K562 (cell line): ENCODE data around the gene PRR35. TPM values are rescaled to one million over a fixed set of nuclear protein-coding genes. Genes with fewer than 3 reads are reported as not detected.
A peak's percentile ranks its signal among the peaks of the same experiment; 100 is the strongest.

Experiments used
- BCL6 ChIP-seq: fragments of 250-450 bp; sonication (Bioruptor Pico); IDR thresholded peaks from 2 replicates; pipeline ENCODE4 v1.4.0; 2020
- BCOR ChIP-seq: fragments of 450-650 bp; IDR thresholded peaks from 2 replicates; pipeline ENCODE4 v1.6.1; 2016
- BRF1 ChIP-seq: IDR thresholded peaks from 3 replicates; pipeline ENCODE4 v1.6.1; 2011; ENCODE audit warnings: borderline replicate concordance, mild to moderate bottlenecking; ENCODE audit not compliant: insufficient read length; ENCODE audit errors: extremely low read depth
- CBX8 ChIP-seq: fragments of 200-600 bp; sonication (generic); IDR thresholded peaks from 2 replicates; pipeline ENCODE4 v1.6.1; 2012; ENCODE audit warnings: borderline replicate concordance, mixed run types, low read depth, mild to moderate bottlenecking, moderate library complexity, mixed read lengths, low read length, control low read depth, inconsistent platforms; ENCODE audit not compliant: poor library complexity, severe bottlenecking; ENCODE audit errors: extremely low read depth
- CREB3 ChIP-seq: fragments of 450-650 bp; conservative IDR thresholded peaks from 2 replicates; pipeline ENCODE4 v1.6.1; 2016; ENCODE audit warnings: missing genetic modification characterization, low read depth, mild to moderate bottlenecking, missing compliant biosample characterization, moderate library complexity
- CTCFL ChIP-seq: IDR thresholded peaks from 2 replicates; pipeline ENCODE4 v1.6.1; 2011; ENCODE audit warnings: borderline replicate concordance, low read depth, mild to moderate bottlenecking, moderate library complexity, low read length; ENCODE audit not compliant: insufficient read depth, poor library complexity, severe bottlenecking
- TSHZ1 ChIP-seq: fragments of 250-450 bp; sonication (Bioruptor Pico); IDR thresholded peaks from 2 replicates; pipeline ENCODE4 v1.4.0; 2020; ENCODE audit warnings: mild to moderate bottlenecking, moderate library complexity
- ZBTB26 ChIP-seq: fragments of 450-650 bp; formaldehyde crosslinking; IDR thresholded peaks from 2 replicates; pipeline ENCODE4 v1.4.0; 2022; ENCODE audit warnings: missing genetic modification characterization
- ZBTB8A ChIP-seq: fragments of 450-650 bp; IDR thresholded peaks from 2 replicates; pipeline ENCODE4 v1.6.1; 2018; ENCODE audit warnings: mild to moderate bottlenecking, moderate library complexity; ENCODE audit not compliant: partially characterized antibody
- polyA plus RNA-seq, 8 experiments: library from polyadenylated mRNA; depleted of rRNA in 4 of 8; stranded (reverse) in 5 of 8; unstranded in 3 of 8; fragments of >200 nt; fragmentation: Nextera tagmentation in 2 of 8; fragmentation: Illumina TruSeq in 1 of 8; extraction: Ambion mirVana in 2 of 8; extraction: Trizol in 1 of 8; gene quantifications; 2 replicates each; pipeline versions ENCODE4 v1.2.1 to v1.2.3, GENCODE V29; 2011 to 2014; ENCODE audit warnings: inconsistent platforms in 1 of 8, missing spikeins in 1 of 8
- total RNA-seq, 7 experiments: library from RNA; depleted of rRNA in 6 of 7; stranded (reverse); fragments of >200 nt in 6 of 7; fragmentation: Illumina TruSeq in 2 of 7; extraction: Trizol in 2 of 7; gene quantifications; 2 replicates each; pipeline versions ENCODE4 v1.2.1 to v1.2.3, GENCODE V29; 2011 to 2021; ENCODE audit warnings: low replicate concordance in 1 of 7

PRR35 gene
- total and polyA plus RNA-seq, 9 of the 15 experiments (the other 6 are each of a cell fraction or from before 2014, with no cell fraction given): 0.17 to 0.45 (median 0.21) TPM; not detected in 5

- TF ChIP-seq TSHZ1 (no peak), BRF1 (no peak), BCOR (no peak), BCL6 (no peak), ZBTB8A (no peak), CTCFL (peak; percentile 27), ZBTB26 (CRISPR knock-in tag) (no peak), CREB3 (no peak), CBX8 (no peak)
Observed at GRCh38 chr16:546909-547770, 13.1 kb upstream of the PRR35 start (continued).
